SH-SY5Y (cell line): ENCODE data around the gene EML2.

Experiments used
- GATA2 ChIP-seq: IDR thresholded peaks from 2 replicates; pipeline ENCODE4 v1.6.1; 2011; ENCODE audit warnings: mild to moderate bottlenecking, low read depth, low read length
- GATA3 ChIP-seq: IDR thresholded peaks from 2 replicates; pipeline ENCODE4 v1.6.1; 2011; ENCODE audit warnings: low read depth, mild to moderate bottlenecking, low read length, moderate library complexity

GRCh38 chr19:45687599-45687998 lies 48.4 kb upstream of the EML2 start:
- no peak for TF ChIP-seq GATA2
- TF ChIP-seq GATA3, result no peak
